Vagina (tissue), 2 donors: ENCODE results near the gene PDGFC.

Experiments used
- CTCF ChIP-seq, 3 experiments: fragments of 450-650 bp in 2 of 3; fragments of 200-600 bp in 1 of 3; sonication (generic) in 1 of 3; IDR thresholded peaks; one replicate each; pipeline ENCODE4 v1.5.1; 2017 to 2019; ENCODE audit warnings: antibody characterized with exemption in 3 of 3, mild to moderate bottlenecking in 2 of 3, moderate library complexity in 2 of 3
- POLR2A ChIP-seq, 2 donors: fragments of 450-650 bp; IDR thresholded peaks; one replicate each; pipeline ENCODE4 v1.6.1; 2017; ENCODE audit warnings: antibody characterized with exemption in 2 of 2, mild to moderate bottlenecking in 2 of 2, moderate library complexity in 2 of 2
- POLR2AphosphoS5 ChIP-seq, 2 donors: sonication (generic); formaldehyde crosslinking; IDR thresholded peaks; one replicate each; pipeline ENCODE4 v1.9.0; 2017; ENCODE audit warnings: antibody characterized with exemption in 2 of 2, mild to moderate bottlenecking in 2 of 2, low read depth in 1 of 2; ENCODE audit not compliant: insufficient read depth in 1 of 2

GRCh38 chr4:156945532-156945931, 26.1 kb downstream of the PDGFC start:
- TF ChIP-seq CTCF (IDR thresholded peaks at IDR 0.05) (no peak), POLR2A (IDR thresholded peaks at IDR 0.05) (no peak), POLR2AphosphoS5 (IDR thresholded peaks at IDR 0.05; ENCODE audit: insufficient read depth in 1 of 2, low read depth in 1 of 2) (no peak)
